ENCODE data around the gene TRIM74.
"Not testable (repeated sequence)": the region's sequence is repeated elsewhere in the genome, so short reads cannot be mapped to it uniquely, and the experiment has no call there.

TRIM74 gene

GRCh38 chr7:72925546-72926120 is 43.6 kb downstream of the TRIM74 start:
- no peak for TF ChIP-seq CTCF (conservative IDR thresholded peaks at IDR 0.05; ENCODE audit: low read length)
- peak; percentile 38 for DNase-seq (ENCODE audit: low read depth)
- peak overlapping the region; percentile 94 for H3K4me3 ChIP-seq (ENCODE audit: low read length)

GRCh38 chr7:72924733-72925545 is 44.3 kb downstream of the TRIM74 start, which contains the start of gene POM121:
Gene POM121, plus strand, starts transcription at chr7:72925095. Its CDS starts 27 bp downstream, at chr7:72925122.
- peak; percentile 80 for DNase-seq (ENCODE audit: low read depth)
- peak within 1 kb of the TSS; percentile 94 for H3K4me3 ChIP-seq (ENCODE audit: low read length)
- no peak for TF ChIP-seq CTCF (conservative IDR thresholded peaks at IDR 0.05; ENCODE audit: low read length)

GRCh38 chr7:72924386-72924732 is 44.9 kb downstream of the TRIM74 start:
- no peak for DNase-seq (ENCODE audit: low read depth)
- H3K4me3 ChIP-seq (ENCODE audit: low read length), result peak overlapping the region; percentile 94
- no peak for TF ChIP-seq CTCF (conservative IDR thresholded peaks at IDR 0.05; ENCODE audit: low read length)

- H3K4me3 ChIP-seq (ENCODE audit: low read length), result no peak overlapping the region
- no peak for DNase-seq (ENCODE audit: low read depth)
- no peak for TF ChIP-seq CTCF (conservative IDR thresholded peaks at IDR 0.05; ENCODE audit: low read length)
Measured at GRCh38 chr7:72919256-72919775, 50.0 kb downstream of the TRIM74 start.

GRCh38 chr7:72914756-72915525 is 54.3 kb downstream of the TRIM74 start:
- not testable (repeated sequence) for H3K4me3 ChIP-seq (ENCODE audit: low read length)
- peak; percentile 65 for TF ChIP-seq CTCF (conservative IDR thresholded peaks at IDR 0.05; ENCODE audit: low read length)
- peak; percentile 52 for DNase-seq (ENCODE audit: low read depth)

- DNase-seq (ENCODE audit: low read depth); H3K4me3 ChIP-seq (ENCODE audit: low read length): not testable (repeated sequence)
Measured at GRCh38 chr7:72913750-72914149, 55.5 kb downstream of the TRIM74 start.

- H3K4me3 ChIP-seq (ENCODE audit: low read length); DNase-seq (ENCODE audit: low read depth): not testable (repeated sequence)
Measured at GRCh38 chr7:72911395-72911794, 57.9 kb downstream of the TRIM74 start.

All from AG10803 (cell line).